Measurements from ENCODE around the gene KIR3DL2.
"Not testable (repeated sequence)": the region's sequence is repeated elsewhere in the genome, so short reads cannot be mapped to it uniquely, and the experiment has no call there.

KIR3DL2 gene

DNA sequence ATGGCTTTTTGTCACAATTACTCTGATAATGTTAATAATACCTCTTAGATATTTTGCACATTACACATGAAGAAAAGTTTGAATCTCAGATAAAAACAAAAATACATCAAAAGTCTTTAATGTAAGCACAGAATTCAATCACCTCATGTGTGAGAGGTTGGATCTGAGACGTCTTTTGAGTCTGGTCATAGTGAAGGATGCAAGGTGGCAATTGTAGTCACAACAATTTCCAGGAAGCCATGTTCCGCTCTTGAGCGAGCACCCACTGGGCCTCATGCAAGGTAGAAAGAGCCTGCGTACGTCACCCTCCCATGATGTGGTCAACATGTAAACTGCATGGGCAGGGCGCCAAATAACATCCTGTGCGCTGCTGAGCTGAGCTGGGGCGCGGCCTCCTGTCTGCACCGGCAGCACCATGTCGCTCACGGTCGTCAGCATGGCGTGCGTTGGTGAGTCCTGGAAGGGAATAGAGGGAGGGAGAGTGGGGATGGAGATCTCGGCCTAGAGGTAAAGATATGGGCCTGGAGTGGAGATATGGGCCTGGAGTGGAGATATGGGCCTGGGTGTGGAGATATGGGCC is at the start of gene KIR3DL2:
TSS of gene KIR3DL2 (plus strand) at position 383 of the 580 bp plus-strand sequence. CDS start at position 416, 33 bp downstream.
- not testable (repeated sequence) for DNase-seq (ENCODE audit: low spot score)

DNA sequence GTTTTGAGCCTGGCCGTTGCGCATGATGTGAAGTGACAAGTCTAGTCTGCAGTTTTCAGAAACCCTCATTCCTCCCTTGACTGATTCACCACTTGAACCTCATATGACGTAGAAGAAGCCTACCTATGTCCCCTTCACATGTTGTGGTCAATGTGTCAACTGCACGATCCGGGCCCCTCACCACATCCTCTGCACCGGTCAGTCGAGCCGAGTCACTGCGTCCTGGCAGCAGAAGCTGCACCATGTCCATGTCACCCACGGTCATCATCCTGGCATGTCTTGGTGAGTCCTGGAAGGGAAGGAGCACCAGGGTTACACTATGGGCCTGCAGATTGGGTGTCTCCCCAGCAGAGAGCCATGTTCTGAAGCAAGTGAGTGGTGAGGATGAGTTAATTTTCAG is 46.8 kb upstream of the KIR3DL2 start, which contains the start of gene KIR2DL4:
TSS of gene KIR2DL4 (plus strand) at position 201 of the 400 bp plus-strand sequence. CDS start at position 243, 42 bp downstream.
- no peak for DNase-seq (ENCODE audit: low spot score)

DNA sequence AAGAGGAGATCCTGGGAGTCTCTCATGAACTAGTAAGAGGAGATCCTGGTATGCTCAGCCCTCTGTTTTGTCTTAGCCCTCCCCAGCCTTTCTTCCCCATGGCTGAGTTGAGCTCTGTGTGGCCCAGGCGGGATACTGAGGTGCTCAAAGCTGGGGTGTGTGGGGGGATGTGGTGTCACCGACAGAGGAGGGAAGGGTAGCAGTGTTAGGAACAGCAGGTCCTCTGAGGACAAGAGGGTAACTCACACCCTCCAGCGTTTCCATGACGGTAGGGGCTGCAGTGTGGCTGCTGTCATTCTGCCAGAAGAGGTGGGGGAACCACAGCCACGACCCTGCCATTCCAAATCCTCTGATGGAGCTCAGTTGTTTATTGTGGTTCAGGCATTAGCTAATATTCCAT is 46.1 kb upstream of the KIR3DL2 start:
- no peak for DNase-seq (ENCODE audit: low spot score)

DNA sequence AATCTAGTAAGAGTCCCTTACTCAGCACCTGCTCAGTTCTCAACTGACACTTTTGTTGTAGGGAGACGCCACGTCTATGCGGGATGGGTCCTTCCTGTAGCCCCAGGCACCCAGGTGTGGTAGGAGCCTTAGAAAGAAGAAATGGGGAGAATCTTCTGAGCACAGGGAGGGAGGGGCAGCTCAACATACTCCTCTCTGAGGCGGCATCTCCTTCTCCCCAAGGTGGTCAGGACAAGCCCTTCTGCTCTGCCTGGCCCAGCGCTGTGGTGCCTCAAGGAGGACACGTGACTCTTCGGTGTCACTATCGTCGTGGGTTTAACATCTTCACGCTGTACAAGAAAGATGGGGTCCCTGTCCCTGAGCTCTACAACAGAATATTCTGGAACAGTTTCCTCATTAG is 45.7 kb upstream of the KIR3DL2 start:
- DNase-seq (ENCODE audit: low spot score): no peak

DNA sequence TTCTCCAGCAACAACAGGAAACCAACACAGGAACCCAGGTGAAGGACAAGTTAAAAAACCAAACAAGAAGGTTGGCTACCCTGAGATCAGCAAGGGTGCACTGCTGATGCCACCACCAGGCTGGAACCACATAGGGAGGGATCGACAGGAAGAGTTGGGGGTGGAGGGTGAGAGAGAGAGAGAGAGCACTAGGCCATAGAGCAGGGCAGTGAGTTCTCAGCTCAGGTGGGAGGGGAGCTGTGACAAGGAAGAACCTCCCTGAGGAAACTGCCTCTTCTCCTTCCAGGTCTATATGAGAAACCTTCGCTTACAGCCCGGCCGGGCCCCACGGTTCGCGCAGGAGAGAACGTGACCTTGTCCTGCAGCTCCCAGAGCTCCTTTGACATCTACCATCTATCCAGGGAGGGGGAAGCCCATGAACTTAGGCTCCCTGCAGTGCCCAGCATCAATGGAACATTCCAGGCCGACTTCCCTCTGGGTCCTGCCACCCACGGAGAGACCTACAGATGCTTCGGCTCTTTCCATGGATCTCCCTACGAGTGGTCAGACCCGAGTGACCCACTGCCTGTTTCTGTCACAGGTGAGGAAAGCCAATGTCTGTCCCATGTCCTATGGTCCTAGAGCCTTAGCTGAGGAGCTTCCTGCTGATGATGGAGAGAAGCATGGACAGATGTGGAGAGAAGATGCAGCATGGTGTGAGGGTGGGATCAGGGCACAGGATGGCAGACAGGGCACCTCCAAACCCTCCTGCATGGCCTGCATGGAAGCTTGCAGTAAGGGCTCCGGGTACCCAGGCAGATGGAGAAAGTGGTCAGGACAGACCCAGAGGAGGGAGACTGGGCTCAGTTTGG is 44.4 kb upstream of the KIR3DL2 start:
- no peak for DNase-seq (ENCODE audit: low spot score)

DNA sequence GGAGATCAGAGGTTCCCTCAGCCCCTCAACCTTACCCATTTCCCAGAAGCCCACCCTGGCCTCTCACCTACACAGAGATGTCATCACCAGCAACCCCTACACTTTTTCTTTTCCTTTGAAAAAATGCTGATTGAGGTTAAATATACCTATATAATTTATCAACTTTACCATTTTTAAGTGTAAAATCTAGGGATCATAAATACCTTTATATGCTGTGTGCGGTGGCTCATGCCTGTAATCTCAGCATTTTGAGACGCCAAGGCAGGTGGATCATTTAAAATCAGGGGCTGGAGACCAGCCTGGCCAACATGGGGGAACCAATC is 43.8 kb upstream of the KIR3DL2 start:
- no peak for DNase-seq (ENCODE audit: low spot score)

DNA sequence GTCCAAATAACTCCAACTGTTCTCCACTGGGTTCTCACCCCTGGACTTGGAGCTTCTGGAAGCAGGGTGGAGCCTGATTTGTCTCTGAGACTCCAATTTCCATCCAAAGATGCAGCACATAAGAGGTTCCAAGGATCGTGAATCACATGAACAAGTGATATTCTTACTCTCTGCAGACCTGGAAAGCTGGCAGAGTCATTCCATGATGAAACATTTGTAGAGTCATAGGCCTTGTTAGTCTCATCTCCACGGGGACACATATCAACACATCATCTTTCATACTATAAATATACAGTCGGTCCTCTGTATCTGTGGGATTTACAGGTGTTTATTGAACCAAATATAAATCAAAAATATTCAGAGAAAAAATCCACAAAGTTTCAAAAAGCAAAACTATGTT is 35.7 kb upstream of the KIR3DL2 start:
- not testable (repeated sequence) for DNase-seq (ENCODE audit: low spot score)

DNA sequence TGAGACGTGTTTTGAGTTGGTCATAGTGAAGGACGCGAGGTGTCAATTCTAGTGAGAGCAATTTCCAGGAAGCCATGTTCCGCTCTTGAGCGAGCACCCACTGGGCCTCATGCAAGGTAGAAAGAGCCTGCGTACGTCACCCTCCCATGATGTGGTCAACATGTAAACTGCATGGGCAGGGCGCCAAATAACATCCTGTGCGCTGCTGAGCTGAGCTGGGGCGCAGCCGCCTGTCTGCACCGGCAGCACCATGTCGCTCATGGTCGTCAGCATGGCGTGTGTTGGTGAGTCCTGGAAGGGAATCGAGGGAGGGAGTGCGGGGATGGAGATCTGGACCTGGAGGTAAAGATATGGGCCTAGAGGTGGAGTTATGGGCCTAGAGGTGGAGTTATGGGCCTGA is 34.0 kb upstream of the KIR3DL2 start, which contains the start of gene KIR3DL1:
TSS of gene KIR3DL1 (plus strand) at position 218 of the 400 bp plus-strand sequence.
- DNase-seq (ENCODE audit: low spot score): not testable (repeated sequence)

DNA sequence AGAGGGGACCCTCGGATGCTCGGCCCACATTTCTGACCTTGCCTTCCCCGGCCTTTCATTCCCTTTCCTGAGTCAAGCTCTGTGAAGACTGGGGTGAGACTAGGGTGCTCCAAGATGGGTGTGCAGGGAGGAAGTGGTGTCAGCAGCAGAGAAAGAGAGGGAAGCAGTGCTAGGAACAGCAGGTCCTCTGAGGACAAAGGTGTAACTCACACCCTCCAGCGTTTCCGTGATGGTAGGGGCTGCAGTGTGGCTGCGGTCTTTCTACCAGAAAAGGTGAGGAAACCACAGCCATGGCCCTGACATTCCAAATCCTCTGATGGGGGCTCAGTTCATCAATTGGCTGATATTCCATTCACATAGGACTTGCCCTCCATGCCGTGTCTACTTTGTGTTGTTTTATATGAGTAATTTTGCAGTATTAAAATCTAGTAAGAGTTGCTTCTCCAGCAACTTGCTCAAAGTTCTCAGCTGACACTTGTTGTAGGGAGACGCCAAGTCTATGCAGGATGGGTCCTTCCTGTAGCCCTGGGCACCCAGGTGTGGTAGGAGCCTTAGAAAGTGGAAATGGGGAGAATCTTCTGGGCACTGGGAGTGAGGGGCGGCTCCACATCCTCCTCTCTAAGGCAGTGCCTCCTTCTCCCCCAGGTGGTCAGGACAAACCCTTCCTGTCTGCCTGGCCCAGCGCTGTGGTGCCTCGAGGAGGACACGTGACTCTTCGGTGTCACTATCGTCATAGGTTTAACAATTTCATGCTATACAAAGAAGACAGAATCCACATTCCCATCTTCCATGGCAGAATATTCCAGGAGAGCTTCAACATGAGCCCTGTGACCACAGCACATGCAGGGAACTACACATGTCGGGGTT is 32.3 kb upstream of the KIR3DL2 start:
- DNase-seq (ENCODE audit: low spot score): no peak

DNA sequence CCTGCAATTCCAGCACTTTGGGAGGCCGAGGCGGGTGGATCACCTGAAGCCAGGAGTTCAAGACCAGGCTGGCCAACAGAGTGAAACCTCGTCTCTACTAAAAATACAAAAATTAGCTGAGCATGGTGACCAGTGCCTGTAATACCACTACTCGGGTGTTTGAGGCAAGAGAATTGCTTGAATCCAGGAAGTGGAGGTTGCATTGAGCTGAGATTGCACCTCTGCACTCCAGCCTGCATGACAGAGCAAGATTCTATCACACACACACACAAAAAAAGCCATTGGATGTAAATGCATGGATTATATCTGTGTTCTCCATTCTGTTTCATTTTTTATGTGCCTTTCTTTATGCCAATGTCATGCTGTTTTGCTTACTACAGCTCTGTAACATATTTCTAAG is 25.8 kb upstream of the KIR3DL2 start:
- DNase-seq (ENCODE audit: low spot score): not testable (repeated sequence)

DNA sequence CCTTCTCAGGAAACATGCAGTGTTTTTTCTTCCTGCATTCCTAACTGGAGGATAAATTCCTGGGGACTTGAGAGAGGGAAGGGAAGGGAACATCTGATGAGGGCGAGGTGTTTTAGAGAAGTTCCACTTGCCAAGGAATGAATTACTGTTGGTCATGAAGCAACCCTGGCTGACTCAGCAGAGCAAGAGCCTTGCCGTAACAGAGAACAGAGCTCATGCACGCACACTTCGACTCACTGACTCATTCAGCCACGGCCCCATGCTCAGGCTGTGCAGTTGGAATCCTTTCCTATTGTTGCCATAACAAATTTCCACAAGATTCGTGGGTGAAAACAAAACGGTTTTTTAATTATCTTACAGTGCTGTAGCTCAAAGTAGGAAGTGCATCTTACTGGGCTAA is 24.9 kb upstream of the KIR3DL2 start:
- DNase-seq (ENCODE audit: low spot score): not testable (repeated sequence)

DNA sequence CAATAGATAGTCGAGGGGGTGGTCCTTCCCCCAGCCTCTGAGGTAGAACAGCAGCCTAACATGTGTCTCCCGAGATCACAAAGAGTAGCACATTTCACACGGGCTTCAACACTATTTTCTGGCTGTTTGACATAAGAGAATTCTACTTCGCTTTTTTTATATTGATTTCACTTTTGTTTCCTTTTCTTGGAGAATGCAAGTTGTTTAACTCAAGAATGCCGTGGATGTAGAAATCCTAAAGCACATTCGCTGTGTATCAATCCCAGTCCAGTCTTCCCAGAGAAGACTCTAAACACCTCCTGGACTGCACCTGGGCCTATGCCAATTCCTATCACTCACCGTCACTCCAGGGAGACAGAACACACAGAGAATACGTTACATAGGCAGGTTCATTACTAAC is 22.2 kb upstream of the KIR3DL2 start:
- DNase-seq (ENCODE audit: low spot score): not testable (repeated sequence)

DNA sequence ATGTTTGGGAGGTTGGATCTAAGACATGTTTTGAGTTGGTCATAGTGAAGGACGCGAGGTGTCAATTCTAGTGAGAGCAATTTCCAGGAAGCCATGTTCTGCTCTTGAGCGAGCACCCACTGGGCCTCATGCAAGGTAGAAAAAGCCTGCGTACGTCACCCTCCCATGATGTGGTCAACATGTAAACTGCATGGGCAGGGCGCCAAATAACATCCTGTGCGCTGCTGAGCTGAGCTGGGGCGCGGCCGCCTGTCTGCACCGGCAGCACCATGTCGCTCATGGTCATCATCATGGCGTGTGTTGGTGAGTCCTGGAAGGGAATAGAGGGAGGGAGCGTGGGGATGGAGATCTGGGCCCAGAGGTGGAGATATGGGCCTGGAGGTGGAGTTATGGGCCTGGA is 17.7 kb upstream of the KIR3DL2 start, which contains the start of gene KIR2DS4:
TSS of gene KIR2DS4 (plus strand) at position 181 of the 400 bp plus-strand sequence.
- DNase-seq (ENCODE audit: low spot score): not testable (repeated sequence)

DNA sequence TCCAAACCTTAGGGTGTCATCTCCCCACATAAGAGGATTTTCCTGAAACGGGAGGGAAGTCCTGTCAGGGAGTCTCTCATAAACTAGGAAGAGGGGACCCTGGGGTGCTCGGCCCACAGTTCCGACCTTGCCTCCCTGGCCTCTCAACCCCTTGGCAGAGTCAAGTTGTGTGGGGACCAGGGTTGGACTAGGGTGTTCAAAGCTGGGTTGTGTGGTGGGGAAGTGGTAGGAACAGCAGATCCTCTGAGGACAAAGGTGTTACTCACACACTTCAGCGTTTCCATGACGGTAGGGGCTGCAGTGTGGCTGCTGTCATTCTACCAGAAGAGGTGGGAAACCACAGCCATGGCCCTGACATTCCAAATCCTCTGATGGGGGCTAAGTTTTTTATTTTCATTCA is 15.1 kb upstream of the KIR3DL2 start:
- DNase-seq (ENCODE audit: low spot score): not testable (repeated sequence)

DNA sequence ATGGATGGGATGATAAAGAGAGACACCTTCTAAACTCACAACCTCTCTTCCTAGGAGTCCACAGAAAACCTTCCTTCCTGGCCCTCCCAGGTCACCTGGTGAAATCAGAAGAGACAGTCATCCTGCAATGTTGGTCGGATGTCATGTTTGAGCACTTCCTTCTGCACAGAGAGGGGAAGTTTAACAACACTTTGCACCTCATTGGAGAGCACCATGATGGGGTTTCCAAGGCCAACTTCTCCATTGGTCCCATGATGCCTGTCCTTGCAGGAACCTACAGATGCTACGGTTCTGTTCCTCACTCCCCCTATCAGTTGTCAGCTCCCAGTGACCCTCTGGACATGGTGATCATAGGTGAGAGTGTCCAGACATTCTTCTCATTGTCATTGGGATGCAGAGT is 12.7 kb upstream of the KIR3DL2 start:
- DNase-seq (ENCODE audit: low spot score): not testable (repeated sequence)

DNA sequence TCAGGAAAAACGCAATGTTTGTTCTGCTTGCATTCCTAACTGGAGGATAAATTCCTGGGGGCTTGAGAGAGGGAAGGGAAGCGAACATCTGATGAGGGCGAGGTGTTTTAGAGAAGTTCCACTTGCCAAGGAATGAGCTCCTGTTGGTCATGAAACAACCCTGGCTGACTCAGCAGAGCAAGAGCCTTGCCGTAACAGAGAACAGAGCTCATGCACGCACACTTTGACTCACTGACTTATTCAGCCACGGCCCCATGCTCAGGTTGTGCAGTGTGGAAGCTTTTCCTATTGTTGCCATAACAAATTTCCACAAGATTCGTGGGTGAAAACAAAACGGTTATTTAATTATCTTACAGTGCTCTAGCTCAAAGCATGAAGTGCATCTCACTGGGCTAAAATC is 7.1 kb upstream of the KIR3DL2 start:
- not testable (repeated sequence) for DNase-seq (ENCODE audit: low spot score)

DNA sequence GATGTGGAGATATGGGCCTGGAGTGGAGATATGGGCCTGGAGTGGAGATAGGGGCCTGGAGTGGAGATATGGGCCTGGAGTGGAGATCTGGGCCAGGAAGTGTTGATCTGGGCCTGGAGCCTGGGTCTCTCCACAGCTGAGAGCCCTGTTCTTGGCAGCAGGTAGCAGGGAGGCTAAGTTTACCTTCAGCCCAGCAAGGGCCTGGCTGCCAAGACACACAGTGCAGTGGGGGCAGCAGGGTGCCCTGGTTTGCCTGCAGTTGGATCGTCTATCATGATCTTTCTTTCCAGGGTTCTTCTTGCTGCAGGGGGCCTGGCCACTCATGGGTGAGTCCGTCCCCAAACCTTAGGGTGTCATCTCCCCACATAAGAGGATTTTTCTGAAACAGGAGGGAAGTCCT is 687 bp downstream of the KIR3DL2 start:
- no peak for DNase-seq (ENCODE audit: low spot score)

DNA sequence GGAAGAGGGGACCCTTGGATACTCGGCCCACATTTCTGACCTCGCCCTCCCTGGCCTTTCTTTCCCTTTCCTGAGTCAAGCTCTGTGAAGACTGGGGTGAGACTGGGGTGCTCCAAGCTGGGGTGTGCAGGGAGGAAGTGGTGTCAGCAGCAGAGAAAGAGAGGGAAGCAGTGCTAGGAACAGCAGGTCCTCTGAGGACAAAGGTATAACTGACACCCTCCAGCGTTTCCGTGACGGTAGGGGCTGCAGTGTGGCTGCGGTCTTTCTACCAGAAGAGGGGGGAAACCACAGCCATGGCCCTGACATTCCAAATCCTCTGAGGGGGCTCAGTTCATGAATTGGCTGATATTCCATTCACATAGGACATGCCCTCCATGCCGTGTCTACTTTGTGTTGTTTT is 1.1 kb downstream of the KIR3DL2 start:
- DNase-seq (ENCODE audit: low spot score): no peak

DNA sequence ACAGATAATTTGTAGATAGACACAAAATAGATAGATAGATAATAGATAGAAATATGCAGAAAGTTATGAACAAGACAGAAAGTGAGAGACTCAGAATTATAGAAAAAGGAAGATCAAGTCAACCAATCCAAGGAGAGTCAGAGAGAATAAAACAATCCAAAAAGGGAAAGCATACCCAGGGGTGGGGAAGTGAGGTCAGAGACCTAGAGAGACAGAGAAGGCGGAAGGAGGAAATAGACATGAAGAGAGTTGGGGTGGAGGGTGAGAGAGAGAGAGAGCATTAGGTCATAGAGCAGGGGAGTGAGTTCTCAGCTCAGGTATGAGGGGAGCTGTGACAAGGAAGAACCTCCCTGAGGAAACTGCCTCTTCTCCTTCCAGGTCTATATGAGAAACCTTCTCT is 5.0 kb downstream of the KIR3DL2 start:
- not testable (repeated sequence) for DNase-seq (ENCODE audit: low spot score)

DNA sequence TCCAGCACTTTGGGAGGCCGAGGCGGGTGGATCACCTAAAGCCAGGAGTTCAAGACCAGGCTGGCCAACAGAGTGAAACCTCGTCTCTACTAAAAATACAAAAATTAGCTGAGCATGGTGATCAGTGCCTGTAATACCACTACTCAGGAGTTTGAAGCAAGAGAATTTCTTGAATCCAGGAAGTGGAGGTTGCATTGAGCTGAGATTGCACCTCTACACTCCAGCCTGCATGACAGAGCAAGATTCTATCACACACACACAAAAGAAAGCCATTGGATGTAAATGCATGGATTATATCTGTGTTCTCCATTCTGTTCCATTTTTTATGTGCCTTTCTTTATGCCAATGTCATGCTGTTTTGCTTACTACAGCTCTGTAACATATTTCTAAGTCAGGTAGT is 8.2 kb downstream of the KIR3DL2 start:
- not testable (repeated sequence) for DNase-seq (ENCODE audit: low spot score)

DNA sequence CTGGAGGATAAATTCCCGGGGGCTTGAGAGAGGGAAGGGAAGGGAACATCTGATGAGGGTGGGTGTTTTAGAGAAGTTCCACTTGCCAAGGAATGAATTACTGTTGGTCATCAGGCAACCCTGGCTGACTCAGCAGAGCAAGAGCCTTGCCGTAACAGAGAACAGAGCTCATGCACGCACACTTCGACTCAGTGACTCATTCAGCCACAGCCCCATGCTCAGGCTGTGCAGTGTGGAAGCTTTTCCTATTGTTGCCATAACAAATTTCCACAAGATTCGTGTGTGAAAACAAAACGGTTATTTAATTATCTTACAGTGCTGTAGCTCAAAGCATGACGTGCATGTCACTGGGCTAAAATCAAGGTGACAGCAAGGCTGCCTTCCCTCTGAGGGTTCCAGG is 9.2 kb downstream of the KIR3DL2 start:
- DNase-seq (ENCODE audit: low spot score): not testable (repeated sequence)

DNA sequence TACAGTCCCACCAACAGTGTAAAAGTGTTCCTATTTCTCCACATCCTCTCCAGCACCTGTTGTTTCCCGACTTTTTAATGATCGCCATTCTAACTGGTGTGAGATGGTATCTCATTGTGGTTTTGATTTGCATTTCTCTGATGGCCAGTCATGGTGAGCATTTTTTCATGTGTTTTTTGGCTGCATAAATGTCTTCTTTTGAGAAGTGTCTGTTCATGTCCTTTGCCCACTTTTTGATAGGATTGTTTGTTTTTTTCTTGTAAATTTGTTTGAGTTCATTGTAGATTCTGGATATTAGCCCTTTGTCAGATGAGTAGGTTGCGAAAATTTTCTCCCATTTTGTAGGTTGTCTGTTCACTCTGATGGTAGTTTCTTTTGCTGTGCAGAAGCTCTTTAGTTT is 13.2 kb downstream of the KIR3DL2 start:
- not testable (repeated sequence) for DNase-seq (ENCODE audit: low spot score)

Measured in cerebellar cortex (tissue), 1 donor.